ENCODE results near the gene TEAD1. TPM values are rescaled to one million over a fixed set of nuclear protein-coding genes. Genes with fewer than 3 reads are reported as not detected.

TEAD1 gene
- total RNA-seq, 2 donors from 2014 or later = 47.9 to 87.0 TPM

- Histone ChIP-seq H3K9me3 (no peaks in the 10 kb centered on the region), H3K4me3 (no peak overlapping the region), H3K4me1 (replicated peaks) (no peaks in the 10 kb centered on the region), H3K36me3 (no peaks in the 10 kb centered on the region), H3K27me3 (replicated peaks; ENCODE audit: insufficient read depth) (no peaks in the 10 kb centered on the region), H3K27ac (no peak overlapping the region)
- 77% methylated on average over 12 of the region's 13 CpGs for WGBS
- TF ChIP-seq CTCF (IDR thresholded peaks at IDR 0.05) (no peak), POLR2AphosphoS5 (IDR thresholded peaks at IDR 0.05) (no peak), POLR2A (IDR thresholded peaks at IDR 0.05) (no peak)
- DNase-seq (ENCODE audit: low spot score) = no peak
- intact Hi-C loops (cut with DNase I) = no loop called here
Observed at GRCh38 chr11:12989428-12990161, 315.4 kb downstream of the TEAD1 start.

- Histone ChIP-seq H3K9me3 (no peaks in the 10 kb centered on the region), H3K36me3 (no peaks in the 10 kb centered on the region), H3K27me3 (replicated peaks; ENCODE audit: insufficient read depth) (no peaks in the 10 kb centered on the region), H3K27ac (no peak overlapping the region), H3K4me3 (no peak overlapping the region), H3K4me1 (replicated peaks) (no peaks in the 10 kb centered on the region)
- intact Hi-C loops (cut with DNase I) = no loop called here
- no peak for DNase-seq (ENCODE audit: low spot score)
- no peak for TF ChIP-seq CTCF (IDR thresholded peaks at IDR 0.05)
- no peak for TF ChIP-seq POLR2AphosphoS5 (IDR thresholded peaks at IDR 0.05)
- no peak for TF ChIP-seq POLR2A (IDR thresholded peaks at IDR 0.05)
- WGBS = 56% methylated on average over 1 of the region's 1 CpG
Observed at GRCh38 chr11:12990162-12990480, 315.9 kb downstream of the TEAD1 start.

GRCh38 chr11:12991426-12991825 is 317.2 kb downstream of the TEAD1 start:
- Histone ChIP-seq H3K4me3 (no peak overlapping the region), H3K36me3 (no peaks in the 10 kb centered on the region), H3K27me3 (replicated peaks; ENCODE audit: insufficient read depth) (no peaks in the 10 kb centered on the region), H3K9me3 (no peaks in the 10 kb centered on the region), H3K4me1 (replicated peaks) (no peaks in the 10 kb centered on the region), H3K27ac (no peak overlapping the region)
- TF ChIP-seq POLR2AphosphoS5 (IDR thresholded peaks at IDR 0.05) = no peak
- intact Hi-C loops (cut with DNase I) = no loop called here
- no peak for DNase-seq (ENCODE audit: low spot score)
- WGBS = 76% methylated on average over 1 of the region's 1 CpG

GRCh38 chr11:12993626-12994025 is 319.4 kb downstream of the TEAD1 start:
- DNase-seq (ENCODE audit: low spot score) = no peak
- Histone ChIP-seq H3K27me3 (replicated peaks; ENCODE audit: insufficient read depth) (no peaks in the 10 kb centered on the region), H3K4me3 (no peak overlapping the region), H3K9me3 (no peaks in the 10 kb centered on the region), H3K36me3 (no peaks in the 10 kb centered on the region), H3K27ac (no peak overlapping the region), H3K4me1 (replicated peaks) (no peaks in the 10 kb centered on the region)
- intact Hi-C loops (cut with DNase I) = no loop called here
- 80% methylated on average over 1 of the region's 1 CpG for WGBS
- TF ChIP-seq POLR2AphosphoS5 (IDR thresholded peaks at IDR 0.05) = no peak
- no peak for TF ChIP-seq CTCF (IDR thresholded peaks at IDR 0.05)
- no peak for TF ChIP-seq POLR2A (IDR thresholded peaks at IDR 0.05)

Small RNAs within 50 kb of the gene (small RNA-seq; reads per million reads assigned to genes)
- 0 reads per million in 2 donors for gene RF00424
